GM20000 (cell line): ENCODE data around the gene DTNBP1.

Experiments
- DNase-seq: peaks from one replicate; pipeline ENCODE4 v3.0.0; 2012; ENCODE audit warnings: low spot score
- TF ChIP-seq, protein P1 (sequence below): IDR thresholded peaks from 2 replicates; pipeline ENCODE4 v1.5.1; 2012; ENCODE audit warnings: mild to moderate bottlenecking, control low read depth; ENCODE audit errors: extremely low read depth, missing control alignments

The DTNBP1 gene

GRCh38 chr6:15616261-15616660 lies 46.6 kb downstream of the DTNBP1 start:
- TF ChIP-seq, protein P1, sequence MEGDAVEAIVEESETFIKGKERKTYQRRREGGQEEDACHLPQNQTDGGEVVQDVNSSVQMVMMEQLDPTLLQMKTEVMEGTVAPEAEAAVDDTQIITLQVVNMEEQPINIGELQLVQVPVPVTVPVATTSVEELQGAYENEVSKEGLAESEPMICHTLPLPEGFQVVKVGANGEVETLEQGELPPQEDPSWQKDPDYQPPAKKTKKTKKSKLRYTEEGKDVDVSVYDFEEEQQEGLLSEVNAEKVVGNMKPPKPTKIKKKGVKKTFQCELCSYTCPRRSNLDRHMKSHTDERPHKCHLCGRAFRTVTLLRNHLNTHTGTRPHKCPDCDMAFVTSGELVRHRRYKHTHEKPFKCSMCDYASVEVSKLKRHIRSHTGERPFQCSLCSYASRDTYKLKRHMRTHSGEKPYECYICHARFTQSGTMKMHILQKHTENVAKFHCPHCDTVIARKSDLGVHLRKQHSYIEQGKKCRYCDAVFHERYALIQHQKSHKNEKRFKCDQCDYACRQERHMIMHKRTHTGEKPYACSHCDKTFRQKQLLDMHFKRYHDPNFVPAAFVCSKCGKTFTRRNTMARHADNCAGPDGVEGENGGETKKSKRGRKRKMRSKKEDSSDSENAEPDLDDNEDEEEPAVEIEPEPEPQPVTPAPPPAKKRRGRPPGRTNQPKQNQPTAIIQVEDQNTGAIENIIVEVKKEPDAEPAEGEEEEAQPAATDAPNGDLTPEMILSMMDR: no peak
- no peak for DNase-seq

- TF ChIP-seq, protein P1: no peak
- peak; percentile 36 for DNase-seq
These were observed 47.0 kb downstream of the DTNBP1 start for GRCh38 chr6:15615802-15616201.

- TF ChIP-seq, protein P1: no peak
- DNase-seq: no peak
These were observed 48.6 kb downstream of the DTNBP1 start for GRCh38 chr6:15614277-15614676.

DNA sequence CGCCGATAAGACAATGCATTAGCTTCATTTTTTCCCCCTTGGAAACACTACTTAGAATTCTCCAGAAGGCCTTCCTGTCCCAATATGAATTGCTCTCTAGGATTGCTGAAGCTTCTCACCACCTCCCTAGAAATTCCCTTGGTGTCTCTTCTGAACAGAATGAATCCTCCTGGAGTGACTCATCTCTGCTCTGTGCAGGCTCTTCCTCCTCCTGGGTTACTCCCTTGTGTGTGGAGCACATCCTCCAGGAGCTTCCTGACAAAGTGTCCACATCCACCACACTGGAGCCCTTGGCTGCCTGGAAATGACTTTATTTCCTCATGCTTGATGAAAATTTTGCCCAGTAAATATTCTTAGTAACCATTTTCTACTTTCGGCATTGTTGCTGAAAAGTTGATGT lies 54.4 kb downstream of the DTNBP1 start:
- no peak for DNase-seq
- TF ChIP-seq, protein P1: no peak

DNA sequence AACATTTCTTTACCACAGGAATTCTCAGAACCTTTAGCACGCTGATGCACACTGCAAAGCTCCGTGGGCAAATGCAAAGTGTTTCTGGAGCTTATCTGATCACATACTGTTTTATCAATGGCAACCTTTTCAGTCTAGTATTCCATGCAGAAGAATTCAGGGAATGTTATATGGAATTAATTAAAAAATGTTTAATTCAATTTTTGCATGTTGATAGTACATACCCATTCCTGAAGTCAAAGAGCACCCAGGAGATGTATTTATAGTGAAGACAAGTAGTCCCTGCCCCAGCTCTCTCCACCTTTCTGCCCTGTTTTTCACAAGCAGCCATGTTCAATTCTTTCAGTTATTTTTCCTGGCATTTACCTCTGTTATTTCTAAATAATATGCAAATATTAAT lies 55.2 kb downstream of the DTNBP1 start:
- DNase-seq: no peak
- TF ChIP-seq, protein P1: no peak

DNA sequence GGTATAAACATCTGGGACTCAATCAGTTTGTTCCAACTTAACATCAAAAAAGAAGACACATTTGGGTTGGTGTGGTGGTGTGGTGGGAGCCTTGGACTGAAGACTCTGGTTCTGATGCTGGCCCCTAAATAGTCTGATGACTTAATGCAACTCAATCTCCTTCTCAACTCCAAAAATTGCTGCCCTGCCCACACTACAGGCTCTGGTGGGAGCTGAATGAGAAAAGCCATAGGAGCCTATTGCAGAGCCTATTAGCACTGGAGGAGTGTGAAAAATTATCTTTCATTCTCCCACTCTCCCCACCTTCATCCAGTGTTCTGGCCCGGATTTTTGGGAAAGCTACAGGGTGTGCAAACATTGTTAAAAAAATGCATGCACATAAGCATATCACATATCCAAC lies 56.5 kb downstream of the DTNBP1 start:
- DNase-seq: no peak

GRCh38 chr6:15604843-15605242 lies 58.0 kb downstream of the DTNBP1 start:
- no peak for DNase-seq
- TF ChIP-seq, protein P1: no peak

More for the DNA sequence above, 56.5 kb downstream of the DTNBP1 start:
- TF ChIP-seq, protein P1: no peak
